Left lung (tissue), 10 donors: ENCODE data around the gene ZNF688. TPM values are rescaled to one million over a fixed set of nuclear protein-coding genes. Genes with fewer than 3 reads are reported as not detected.
A peak's percentile ranks its signal among the peaks of the same experiment; 100 is the strongest.

Experiments used
- ATAC-seq: fragments of 200-7000 bp; cut with Tn5 transposase; one replicate; pipeline ENCODE4 v1.9.1; 2020; ENCODE audit warnings: moderate library complexity
- DNase-seq, 4 donors: peaks; one replicate each; pipeline ENCODE4 v3.0.0-alpha.2; 2013 to 2020
- H3K27ac ChIP-seq, 2 donors: fragments of 200-600 bp; sonication (generic) in 1 of 2; one replicate each; pipeline versions ENCODE4 v1.5.0 to v1.8.0; 2020 to 2021
- H3K27me3 ChIP-seq, 2 donors: fragments of 200-600 bp; sonication (generic) in 1 of 2; one replicate each; pipeline versions ENCODE4 v1.5.0 to v1.8.0; 2020 to 2021
- H3K36me3 ChIP-seq, 2 donors: fragments of 200-600 bp; sonication (generic) in 1 of 2; one replicate each; pipeline versions ENCODE4 v1.5.0 to v1.8.0; 2020 to 2021
- H3K4me1 ChIP-seq, 2 donors: fragments of 200-600 bp; one replicate each; pipeline ENCODE4 v1.8.0; 2021
- H3K4me3 ChIP-seq, 2 donors: fragments of 200-600 bp; sonication (generic) in 1 of 2; one replicate each; pipeline versions ENCODE4 v1.5.0 to v1.8.0; 2020 to 2021; ENCODE audit warnings: mild to moderate bottlenecking in 1 of 2
- H3K9me3 ChIP-seq, 2 donors: fragments of 200-600 bp; sonication (generic) in 1 of 2; one replicate each; pipeline versions ENCODE4 v1.5.0 to v1.8.0; 2020 to 2021
- intact Hi-C, 2 donors: fragments of 100-400 bp; cut with DNase I; formaldehyde crosslinking; loops; one replicate each; pipeline versions ENCODE4 v1.11.2 to v1.14.2; 2022
- polyA plus RNA-seq, 6 donors: library from polyadenylated mRNA; unstranded; fragments of 120-200 nt; gene quantifications; one replicate each; pipeline ENCODE4 v1.2.1, GENCODE V29; 2013; ENCODE audit not compliant: insufficient read length in 6 of 6
- total RNA-seq, 2 donors: library from RNA; stranded (reverse); fragmentation: NEBNext Ultra II Directional; extraction: Animal tissue kit (Norgen Biotek cat#: 25700); gene quantifications; one replicate each; pipeline ENCODE4 v1.2.1, GENCODE V29; 2021
- TF ChIP-seq, protein P1 (sequence below), 2 donors: fragments of 200-600 bp; sonication (generic) in 1 of 2; IDR thresholded peaks; one replicate each; pipeline versions ENCODE4 v1.5.0 to v1.8.0; 2021; ENCODE audit warnings: antibody characterized with exemption in 2 of 2
- donor health status: DM: no; HTN: yes; CAD: no.
- donor health status: DM: no; HTN: no; CAD: no.

ZNF688 gene
- total and polyA plus RNA-seq, 8 donors: 8.9 to 16.4 (median 12.3) TPM

DNA sequence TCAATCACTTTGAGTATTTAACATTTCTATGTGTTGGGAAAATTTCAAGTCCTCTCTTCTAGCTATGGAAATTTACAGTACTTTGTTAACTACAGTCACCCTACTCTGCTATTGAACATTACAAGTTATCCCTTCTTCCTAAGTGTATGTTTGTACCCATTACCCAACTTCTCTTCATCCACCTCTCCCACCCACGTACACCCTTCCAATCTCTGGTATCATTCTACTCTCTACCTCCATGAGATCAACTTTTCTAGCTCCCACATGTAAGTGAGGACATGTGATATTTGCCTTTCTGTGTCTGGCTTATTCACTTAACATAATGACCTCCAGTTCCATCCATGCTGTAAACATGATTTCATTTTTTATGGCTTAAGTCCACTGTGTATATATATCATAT, 3.2 kb upstream of the ZNF688 start:
- intact Hi-C loops: no loop called here
- H3K27me3 ChIP-seq: no peaks in the 10 kb centered on the region
- H3K27ac ChIP-seq: no peak overlapping the region
- no peak overlapping the region for H3K4me3 ChIP-seq
- DNase-seq (no peak), ATAC-seq (no peak)
- H3K9me3 ChIP-seq: no peaks in the 10 kb centered on the region
- TF ChIP-seq, protein P1, sequence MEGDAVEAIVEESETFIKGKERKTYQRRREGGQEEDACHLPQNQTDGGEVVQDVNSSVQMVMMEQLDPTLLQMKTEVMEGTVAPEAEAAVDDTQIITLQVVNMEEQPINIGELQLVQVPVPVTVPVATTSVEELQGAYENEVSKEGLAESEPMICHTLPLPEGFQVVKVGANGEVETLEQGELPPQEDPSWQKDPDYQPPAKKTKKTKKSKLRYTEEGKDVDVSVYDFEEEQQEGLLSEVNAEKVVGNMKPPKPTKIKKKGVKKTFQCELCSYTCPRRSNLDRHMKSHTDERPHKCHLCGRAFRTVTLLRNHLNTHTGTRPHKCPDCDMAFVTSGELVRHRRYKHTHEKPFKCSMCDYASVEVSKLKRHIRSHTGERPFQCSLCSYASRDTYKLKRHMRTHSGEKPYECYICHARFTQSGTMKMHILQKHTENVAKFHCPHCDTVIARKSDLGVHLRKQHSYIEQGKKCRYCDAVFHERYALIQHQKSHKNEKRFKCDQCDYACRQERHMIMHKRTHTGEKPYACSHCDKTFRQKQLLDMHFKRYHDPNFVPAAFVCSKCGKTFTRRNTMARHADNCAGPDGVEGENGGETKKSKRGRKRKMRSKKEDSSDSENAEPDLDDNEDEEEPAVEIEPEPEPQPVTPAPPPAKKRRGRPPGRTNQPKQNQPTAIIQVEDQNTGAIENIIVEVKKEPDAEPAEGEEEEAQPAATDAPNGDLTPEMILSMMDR (IDR thresholded peaks at IDR 0.05): no peak
- H3K36me3 ChIP-seq: peaks cover 0 to 31% of the 10 kb centered on the region in 2 donors
- H3K4me1 ChIP-seq: peaks cover 5 to 25% of the 10 kb centered on the region in 2 donors

DNA sequence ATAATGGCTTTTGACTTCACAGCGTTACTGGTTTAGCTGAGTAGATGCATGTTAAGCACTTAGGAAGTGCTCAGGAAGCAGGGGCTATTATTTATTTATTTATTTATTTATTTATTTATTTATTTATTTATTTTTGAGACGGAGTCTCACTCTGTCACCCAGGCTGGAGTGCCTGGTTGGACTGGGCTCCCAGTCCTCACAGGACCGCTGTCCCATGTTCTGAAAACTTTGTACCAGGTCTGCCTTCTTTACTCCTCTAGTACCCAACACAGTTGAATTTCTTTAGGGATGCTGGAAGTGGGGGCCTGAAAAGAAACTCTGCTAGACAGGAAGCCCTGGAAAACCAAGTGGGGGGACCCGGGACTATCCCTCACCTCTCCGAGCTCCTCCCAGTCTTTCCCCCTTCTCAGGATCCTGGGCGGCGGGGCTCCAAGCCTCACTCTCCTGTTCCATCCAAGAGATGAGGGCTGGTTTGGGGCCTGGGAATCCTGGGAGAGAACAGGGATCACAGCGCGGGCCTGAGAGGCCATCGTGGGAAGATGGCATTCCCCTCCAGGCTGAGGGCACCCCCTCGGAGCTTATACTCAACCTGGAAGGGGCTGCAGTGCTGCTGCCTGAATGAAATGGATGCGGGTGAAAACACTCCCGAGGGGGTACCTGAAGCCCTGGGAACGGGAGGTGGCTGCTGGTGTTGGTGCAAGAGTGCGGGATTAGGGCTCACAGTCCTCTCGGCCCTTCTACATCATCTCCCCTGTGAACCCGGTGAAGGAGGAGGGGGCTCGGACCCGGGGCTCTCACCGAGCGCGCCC, 674 bp downstream of the ZNF688 start:
- peaks cover 5 to 52% of the 10 kb centered on the region in 2 donors for H3K4me1 ChIP-seq
- no peaks in the 10 kb centered on the region for H3K27me3 ChIP-seq
- no peaks in the 10 kb centered on the region for H3K9me3 ChIP-seq
- peak overlapping the region; percentile 74 to 86 for H3K4me3 ChIP-seq
- TF ChIP-seq, protein P1 (IDR thresholded peaks at IDR 0.05): no peak
- H3K27ac ChIP-seq: peak overlapping the region; percentile 98 to 99
- ATAC-seq (peak; percentile 14), DNase-seq (peak in 1 of 4 donors; percentile 53)
- H3K36me3 ChIP-seq: no peaks in the 10 kb centered on the region
- intact Hi-C loops: no loop called here

DNA sequence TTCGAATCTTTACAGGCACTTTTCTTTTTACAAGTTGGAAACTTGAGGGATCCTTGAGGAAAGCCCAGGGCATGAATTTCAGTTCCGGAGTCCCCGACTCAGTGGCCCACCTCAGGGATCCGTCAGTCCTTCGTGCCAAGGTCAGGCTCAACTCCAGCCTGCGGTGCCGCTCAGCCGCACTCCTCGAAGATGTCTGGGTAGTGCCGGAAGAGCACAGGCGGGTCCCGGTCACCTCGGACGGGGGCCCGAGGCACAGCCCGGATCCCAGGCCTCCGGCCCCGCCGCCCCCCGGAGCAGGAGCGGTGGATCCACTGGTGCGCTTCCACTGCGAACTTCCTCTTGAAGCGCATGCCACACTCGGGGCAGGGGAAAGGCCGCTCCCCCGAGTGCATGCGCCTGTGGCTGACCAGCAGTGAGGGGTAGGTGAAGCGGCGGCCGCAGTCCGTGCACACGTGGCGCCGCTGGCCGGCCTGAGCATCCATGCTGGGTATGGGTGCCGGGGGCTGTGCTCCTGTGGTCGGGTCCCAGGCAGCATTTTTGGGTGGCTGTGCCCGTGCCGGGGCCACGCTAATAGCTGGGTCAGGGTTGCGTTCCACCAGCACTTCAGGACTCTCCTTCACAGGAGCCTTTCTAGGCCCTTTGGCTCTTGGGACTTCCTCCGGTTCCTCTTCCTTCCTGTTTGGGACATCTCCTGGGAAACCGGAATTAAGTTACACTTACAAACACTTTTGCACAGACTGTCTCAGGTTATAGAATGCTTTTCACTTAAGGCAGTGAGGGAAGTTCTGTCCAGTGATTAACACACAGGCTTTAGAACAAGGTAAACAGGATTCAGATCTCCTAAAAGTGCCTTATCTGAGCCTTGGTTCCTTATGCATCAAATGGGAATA, 1.5 kb downstream of the ZNF688 start:
- intact Hi-C loops: no loop called here
- Histone ChIP-seq H3K36me3 (no peaks in the 10 kb centered on the region), H3K27ac (peak overlapping the region; percentile 98 to 99), H3K4me3 (peak overlapping the region in 1 of 2 donors; percentile 74), H3K27me3 (no peaks in the 10 kb centered on the region), H3K4me1 (peaks cover 5 to 52% of the 10 kb centered on the region in 2 donors), H3K9me3 (no peaks in the 10 kb centered on the region)
- DNase-seq: peak in 1 of 4 donors; percentile 72
- TF ChIP-seq, protein P1 (IDR thresholded peaks at IDR 0.05): no peak
- no peak for ATAC-seq

- H3K36me3 ChIP-seq: no peaks in the 10 kb centered on the region
- no peak for DNase-seq
- TF ChIP-seq, protein P1 (IDR thresholded peaks at IDR 0.05): no peak
- no peak overlapping the region for H3K4me3 ChIP-seq
- intact Hi-C loops: no loop called here
- ATAC-seq: no peak
- H3K4me1 ChIP-seq: peaks cover 5 to 52% of the 10 kb centered on the region in 2 donors
- peak overlapping the region in 1 of 2 donors; percentile 39 for H3K27ac ChIP-seq
- no peaks in the 10 kb centered on the region for H3K27me3 ChIP-seq
- no peaks in the 10 kb centered on the region for H3K9me3 ChIP-seq
Measured at GRCh38 chr16:30569281-30569680, 2.2 kb downstream of the ZNF688 start.
